HEK293T (cell line): ENCODE measurements around the gene ARL9.

ENCODE experiments used
- CTCF ChIA-PET: fragments of 350-600 bp; formaldehyde crosslinking; extraction: SDS; loops from one replicate; lab custom pipeline; 2021; ENCODE audit warnings: antibody characterized with exemption, inconsistent platforms; lab: Yijun Ruan, JAX
- POLR2A ChIA-PET: fragments of 350-600 bp; formaldehyde crosslinking; extraction: SDS; loops from one replicate; lab custom pipeline; 2020; ENCODE audit warnings: antibody characterized with exemption, inconsistent platforms; lab: Yijun Ruan, JAX
- DNase-seq: peaks from one replicate; pipeline ENCODE4 v3.0.0; 2012; ENCODE audit warnings: mixed read lengths; ENCODE audit errors: extremely low spot score
- ARNT ChIP-seq: fragments of 450-650 bp; IDR thresholded peaks from 2 replicates; pipeline ENCODE4 v1.6.1; 2017; ENCODE audit warnings: mild to moderate bottlenecking
- BHLHE40 ChIP-seq: fragments of 450-650 bp; IDR thresholded peaks from 2 replicates; pipeline ENCODE4 v1.6.1; 2016; ENCODE audit warnings: mild to moderate bottlenecking, moderate library complexity, borderline replicate concordance
- CTBP1 ChIP-seq: fragments of 450-650 bp; IDR thresholded peaks from 2 replicates; pipeline ENCODE4 v1.6.1; 2016; ENCODE audit warnings: borderline replicate concordance
- ELF4 ChIP-seq: fragments of 450-650 bp; IDR thresholded peaks from 2 replicates; pipeline ENCODE4 v1.6.1; 2017; ENCODE audit warnings: antibody characterized with exemption
- FOXA1 ChIP-seq: fragments of 450-650 bp; IDR thresholded peaks from 2 replicates; pipeline ENCODE4 v1.6.1; 2016; ENCODE audit warnings: mild to moderate bottlenecking
- FOXK2 ChIP-seq: fragments of 450-650 bp; IDR thresholded peaks from 2 replicates; pipeline ENCODE4 v1.6.1; 2016; ENCODE audit warnings: mild to moderate bottlenecking
- FOXM1 ChIP-seq: fragments of 450-650 bp; IDR thresholded peaks from 2 replicates; pipeline ENCODE4 v1.6.1; 2017; ENCODE audit warnings: mild to moderate bottlenecking, borderline replicate concordance
- HDGF ChIP-seq: fragments of 450-650 bp; IDR thresholded peaks from 2 replicates; pipeline ENCODE4 v1.6.1; 2017; ENCODE audit warnings: antibody characterized with exemption, borderline replicate concordance
- L3MBTL2 ChIP-seq: fragments of 450-650 bp; conservative IDR thresholded peaks from 2 replicates; pipeline ENCODE4 v1.6.1; 2016; ENCODE audit warnings: mild to moderate bottlenecking
- LEF1 ChIP-seq: fragments of 450-650 bp; IDR thresholded peaks from 2 replicates; pipeline ENCODE4 v1.6.1; 2017; ENCODE audit warnings: mild to moderate bottlenecking, borderline replicate concordance
- NFRKB ChIP-seq: fragments of 450-650 bp; IDR thresholded peaks from 2 replicates; pipeline ENCODE4 v1.6.1; 2016; ENCODE audit warnings: mild to moderate bottlenecking, moderate library complexity
- PKNOX1 ChIP-seq: fragments of 450-650 bp; IDR thresholded peaks from 2 replicates; pipeline ENCODE4 v1.6.1; 2016
- SP1 ChIP-seq: fragments of 450-650 bp; IDR thresholded peaks from 2 replicates; pipeline ENCODE4 v1.6.1; 2017
- SUZ12 ChIP-seq: fragments of 450-650 bp; IDR thresholded peaks from 2 replicates; pipeline ENCODE4 v1.6.1; 2016; ENCODE audit warnings: mild to moderate bottlenecking
- TARDBP ChIP-seq: fragments of 450-650 bp; IDR thresholded peaks from 2 replicates; pipeline ENCODE4 v1.6.1; 2016
- ZNF384 ChIP-seq: fragments of 450-650 bp; IDR thresholded peaks from 2 replicates; pipeline ENCODE4 v1.6.1; 2016

The ARL9 gene

GRCh38 chr4:56475917-56476316 lies 29.7 kb upstream of the ARL9 start:
- CTCF ChIA-PET = no interaction called here
- DNase-seq = no peak
- TF ChIP-seq HDGF (no peak), FOXM1 (no peak), SUZ12 (no peak), ELF4 (no peak), LEF1 (no peak), SP1 (no peak), CTBP1 (no peak), ARNT (no peak), PKNOX1 (no peak), FOXK2 (no peak), ZNF384 (no peak), TARDBP (no peak), FOXA1 (no peak), NFRKB (no peak), BHLHE40 (no peak)
- POLR2A ChIA-PET = no interaction called here

- ChIA-PET POLR2A (no interaction called here), CTCF (no interaction called here)
- DNase-seq = no peak
- TF ChIP-seq LEF1 = no peak
- no peak for TF ChIP-seq TARDBP
- no peak for TF ChIP-seq FOXK2
- TF ChIP-seq ARNT = no peak
- no peak for TF ChIP-seq L3MBTL2
- TF ChIP-seq SUZ12 = no peak
- no peak for TF ChIP-seq HDGF
- no peak for TF ChIP-seq CTBP1
- TF ChIP-seq NFRKB = no peak
Measured at GRCh38 chr4:56477192-56477702, 28.3 kb upstream of the ARL9 start.

GRCh38 chr4:56480691-56481090 lies 24.9 kb upstream of the ARL9 start:
- no peak for DNase-seq
- POLR2A ChIA-PET = no interaction called here
- TF ChIP-seq CTBP1 (no peak), SP1 (no peak), FOXK2 (no peak), FOXM1 (no peak), TARDBP (no peak), HDGF (no peak), ELF4 (no peak), ARNT (no peak)
- CTCF ChIA-PET = no interaction called here

GRCh38 chr4:56496241-56496640 lies 9.3 kb upstream of the ARL9 start:
- POLR2A ChIA-PET = no interaction called here
- DNase-seq = no peak
- CTCF ChIA-PET = no interaction called here

GRCh38 chr4:56511098-56511497 lies 5.5 kb downstream of the ARL9 start:
- ChIA-PET POLR2A (no interaction called here), CTCF (no interaction called here)
- no peak for DNase-seq
- TF ChIP-seq SUZ12 (no peak), BHLHE40 (no peak), HDGF (no peak), SP1 (no peak), ZNF384 (no peak), CTBP1 (no peak), FOXM1 (no peak), FOXK2 (no peak), FOXA1 (no peak), LEF1 (no peak), ELF4 (no peak)

More at GRCh38 chr4:56496241-56496640, 9.3 kb upstream of the ARL9 start:
- TF ChIP-seq L3MBTL2 (no peak), FOXM1 (no peak), SP1 (no peak), ARNT (no peak), TARDBP (no peak), CTBP1 (no peak), BHLHE40 (no peak), PKNOX1 (no peak), HDGF (no peak), FOXA1 (no peak), SUZ12 (no peak)

- TF ChIP-seq BHLHE40 (no peak), NFRKB (no peak), ELF4 (no peak), ZNF384 (no peak), PKNOX1 (no peak), CTBP1 (no peak), FOXK2 (no peak), TARDBP (no peak), HDGF (no peak), L3MBTL2 (no peak), SP1 (no peak), FOXA1 (no peak), ARNT (no peak), FOXM1 (no peak)
- CTCF ChIA-PET = interaction anchor here (0.6 kb wide), 1 partner anchor 28 kb away, joined by 3 read pairs; no protein-coding TSS in a partner anchor
- POLR2A ChIA-PET = no interaction called here
- no peak for DNase-seq
Measured at GRCh38 chr4:56512166-56512565, 6.6 kb downstream of the ARL9 start.
